Measurements from ENCODE around the gene KRTAP12-2. TPM values are rescaled to one million over a fixed set of nuclear protein-coding genes. Genes with fewer than 3 reads are reported as not detected.
"Not testable (repeated sequence)": the region's sequence is repeated elsewhere in the genome, so short reads cannot be mapped to it uniquely, and the experiment has no call there.

The KRTAP12-2 gene
- total and polyA plus RNA-seq, 9 donors, result not detected

GRCh38 chr21:44644878-44645277, 21.8 kb downstream of the KRTAP12-2 start:
- Histone ChIP-seq H3K36me3 (no peaks in the 10 kb centered on the region), H3K27ac (no peak overlapping the region), H3K4me3 (no peak overlapping the region), H3K4me1 (ENCODE audit: insufficient read depth) (no peaks in the 10 kb centered on the region), H3K9me3 (no peaks in the 10 kb centered on the region), H3K27me3 (no peaks in the 10 kb centered on the region)
- WGBS, 3 donors, result 48 to 93% (median 48%) methylated on average over 2 of the region's 2 CpGs
- DNase-seq, result no peak
- intact Hi-C loops (cut with DNase I), result no loop called here
- TF ChIP-seq EP300 (IDR thresholded peaks at IDR 0.05), result no peak
- TF ChIP-seq CTCF (IDR thresholded peaks at IDR 0.05), result no peak
- no peak for TF ChIP-seq POLR2A (IDR thresholded peaks at IDR 0.05)

- TF ChIP-seq POLR2A (IDR thresholded peaks at IDR 0.05) (no peak), CTCF (IDR thresholded peaks at IDR 0.05) (no peak), EP300 (IDR thresholded peaks at IDR 0.05) (no peak)
- Histone ChIP-seq H3K27ac (no peak overlapping the region), H3K36me3 (no peaks in the 10 kb centered on the region), H3K9me3 (no peaks in the 10 kb centered on the region), H3K4me1 (ENCODE audit: insufficient read depth) (no peaks in the 10 kb centered on the region), H3K27me3 (no peaks in the 10 kb centered on the region), H3K4me3 (no peak overlapping the region)
- DNase-seq, result no peak
- intact Hi-C loops (cut with DNase I), result no loop called here
- 46 to 81% (median 69%) methylated on average over 14 of the region's 14 CpGs for whole genome bisulfite sequencing, 3 donors
Measured at GRCh38 chr21:44643741-44644310, 22.9 kb downstream of the KRTAP12-2 start.

GRCh38 chr21:44640761-44641160, 26.0 kb downstream of the KRTAP12-2 start:
- Histone ChIP-seq H3K27me3 (no peaks in the 10 kb centered on the region), H3K27ac (no peak overlapping the region), H3K4me1 (ENCODE audit: insufficient read depth) (no peaks in the 10 kb centered on the region), H3K36me3 (no peaks in the 10 kb centered on the region), H3K4me3 (no peak overlapping the region), H3K9me3 (no peaks in the 10 kb centered on the region)
- DNase-seq, result no peak
- WGBS, 3 donors, result 87 to 91% (median 88%) methylated on average over 5 of the region's 5 CpGs
- intact Hi-C loops (cut with DNase I), result no loop called here
- no peak for TF ChIP-seq EP300 (IDR thresholded peaks at IDR 0.05)
- TF ChIP-seq CTCF (IDR thresholded peaks at IDR 0.05), result no peak
- no peak for TF ChIP-seq POLR2A (IDR thresholded peaks at IDR 0.05)

GRCh38 chr21:44639331-44639655, 27.4 kb downstream of the KRTAP12-2 start:
- H3K9me3 ChIP-seq, result no peaks in the 10 kb centered on the region
- no peak for DNase-seq
- H3K4me1 ChIP-seq (ENCODE audit: insufficient read depth), result no peaks in the 10 kb centered on the region
- H3K36me3 ChIP-seq, result no peaks in the 10 kb centered on the region
- no peak overlapping the region for H3K4me3 ChIP-seq
- no peak overlapping the region for H3K27ac ChIP-seq
- TF ChIP-seq EP300 (IDR thresholded peaks at IDR 0.05) (no peak), POLR2A (IDR thresholded peaks at IDR 0.05) (no peak), CTCF (IDR thresholded peaks at IDR 0.05) (no peak)
- WGBS, 3 donors, result 74 to 81% (median 80%) methylated on average over 12 of the region's 12 CpGs
- intact Hi-C loops (cut with DNase I), result loop anchor here in 1 of 4 donors (2.0 kb wide), 1 partner anchor 48 kb away; no protein-coding TSS in a partner anchor
- no peaks in the 10 kb centered on the region for H3K27me3 ChIP-seq

- H3K4me1 ChIP-seq (ENCODE audit: insufficient read depth); H3K4me3 ChIP-seq; H3K9me3 ChIP-seq; DNase-seq; H3K27me3 ChIP-seq; H3K36me3 ChIP-seq; H3K27ac ChIP-seq: not testable (repeated sequence)
- intact Hi-C loops (cut with DNase I), result loop anchor here in 1 of 4 donors (2.0 kb wide), 1 partner anchor 48 kb away; no protein-coding TSS in a partner anchor
- WGBS, 3 donors, result 71 to 91% (median 77%) methylated on average over 16 to 21 of the region's 21 CpGs
Measured at GRCh38 chr21:44638506-44639330, 28.0 kb downstream of the KRTAP12-2 start.

GRCh38 chr21:44637851-44638348, 28.8 kb downstream of the KRTAP12-2 start:
- not testable (repeated sequence) for H3K36me3 ChIP-seq; H3K9me3 ChIP-seq; H3K4me1 ChIP-seq (ENCODE audit: insufficient read depth); H3K4me3 ChIP-seq; DNase-seq; H3K27me3 ChIP-seq; H3K27ac ChIP-seq
- WGBS, 3 donors, result 31 to 65% (median 34%) methylated on average over 8 to 12 of the region's 12 CpGs
- intact Hi-C loops (cut with DNase I), result loop anchor here in 1 of 4 donors (2.0 kb wide), 1 partner anchor 47 kb away; no protein-coding TSS in a partner anchor
